Vagina (tissue), 2 donors: ENCODE results near the gene BIRC5.

Experiments
- CTCF ChIP-seq, 3 experiments: fragments of 450-650 bp in 2 of 3; fragments of 200-600 bp in 1 of 3; sonication (generic) in 1 of 3; IDR thresholded peaks; one replicate each; pipeline ENCODE4 v1.5.1; 2017 to 2019; ENCODE audit warnings: antibody characterized with exemption in 3 of 3, mild to moderate bottlenecking in 2 of 3, moderate library complexity in 2 of 3
- POLR2AphosphoS5 ChIP-seq, 2 donors: sonication (generic); formaldehyde crosslinking; IDR thresholded peaks; one replicate each; pipeline ENCODE4 v1.9.0; 2017; ENCODE audit warnings: antibody characterized with exemption in 2 of 2, mild to moderate bottlenecking in 2 of 2, low read depth in 1 of 2; ENCODE audit not compliant: insufficient read depth in 1 of 2

GRCh38 chr17:78230252-78230962 is 16.4 kb downstream of the BIRC5 start:
- no peak for TF ChIP-seq CTCF (IDR thresholded peaks at IDR 0.05)
- no peak for TF ChIP-seq POLR2AphosphoS5 (IDR thresholded peaks at IDR 0.05; ENCODE audit: insufficient read depth in 1 of 2, low read depth in 1 of 2)
